Panc1 (cell line): ENCODE measurements around the gene BTBD2. TPM values are rescaled to one million over a fixed set of nuclear protein-coding genes. Genes with fewer than 3 reads are reported as not detected.
"Not testable (repeated sequence)": the region's sequence is repeated elsewhere in the genome, so short reads cannot be mapped to it uniquely, and the experiment has no call there.

Experiments used
- ATAC-seq: fragments of 200-7000 bp; cut with Tn5 transposase; 2 replicates; pipeline ENCODE4 v1.9.1; 2020; ENCODE audit warnings: mild to moderate bottlenecking, moderate library complexity
- BruUV-seq: library from RNA; stranded (reverse); fragments of 400-500 nt; replicated peaks from 2 replicates; lab custom pipeline; 2021; lab: Mats Ljungman, UMichigan
- CTCF ChIA-PET: fragments of 300-600 bp; sonication (Branson Sonifier 250); formaldehyde crosslinking; loops from one replicate; lab custom pipeline; 2022; ENCODE audit warnings: antibody characterized with exemption; lab: Charles Lee
- POLR2A ChIA-PET: fragments of 300-600 bp; sonication (Branson Sonifier 250); formaldehyde crosslinking; loops from one replicate; lab custom pipeline; 2022; ENCODE audit warnings: antibody characterized with exemption; lab: Charles Lee
- DNase-seq: peaks from one replicate; pipeline ENCODE4 v3.0.0-alpha.2; 2010; ENCODE audit warnings: low read depth, low spot score
- H3K27ac ChIP-seq: 2 replicates; pipeline ENCODE4 v1.5.1; 2011; ENCODE audit warnings: mild to moderate bottlenecking, low read length, inconsistent platforms
- H3K27me3 ChIP-seq: fragments of 200-500 bp; sonication (Bioruptor generic); 2 replicates; pipeline ENCODE4 v1.6.0; 2014; ENCODE audit warnings: low read length, inconsistent platforms; ENCODE audit not compliant: control insufficient read depth, insufficient read depth
- H3K36me3 ChIP-seq: fragments of 200-500 bp; sonication (Bioruptor generic); 2 replicates; pipeline ENCODE4 v1.5.1; 2014; ENCODE audit warnings: inconsistent platforms, mild to moderate bottlenecking, low read length, moderate library complexity; ENCODE audit not compliant: control insufficient read depth, insufficient read depth
- H3K4me1 ChIP-seq: 2 replicates; pipeline ENCODE4 v1.5.1; 2011; ENCODE audit warnings: inconsistent platforms, mild to moderate bottlenecking, low read length, moderate library complexity; ENCODE audit not compliant: control insufficient read depth, insufficient read depth
- H3K4me3 ChIP-seq, 2 experiments: 2 replicates each; pipeline ENCODE4 v1.5.1; 2011 to 2012; ENCODE audit warnings: low read depth in 2 of 2, low read length in 2 of 2, mild to moderate bottlenecking in 2 of 2, inconsistent platforms in 1 of 2, moderate library complexity in 1 of 2
- H3K9me3 ChIP-seq: fragments of 200-500 bp; sonication (Bioruptor generic); 2 replicates; pipeline ENCODE4 v1.5.1; 2014; ENCODE audit warnings: low read depth, mild to moderate bottlenecking, inconsistent platforms, low read length, moderate library complexity; ENCODE audit not compliant: control insufficient read depth, insufficient read depth
- CTCF ChIP-seq: fragments of 450-650 bp; IDR thresholded peaks from 2 replicates; pipeline ENCODE4 v1.5.1; 2017; ENCODE audit warnings: mild to moderate bottlenecking
- POLR2AphosphoS5 ChIP-seq: IDR thresholded peaks from 2 replicates; pipeline ENCODE4 v1.6.1; 2012; ENCODE audit warnings: mild to moderate bottlenecking, low read depth, low read length, moderate library complexity
- REST ChIP-seq, 2 experiments: IDR thresholded peaks; 2 replicates each; pipeline ENCODE4 v1.6.1; 2011 to 2012; ENCODE audit warnings: low read depth in 2 of 2, control low read depth in 1 of 2, low read length in 1 of 2, mild to moderate bottlenecking in 1 of 2, moderate library complexity in 1 of 2; ENCODE audit not compliant: insufficient read depth in 1 of 2
- SIN3A ChIP-seq: IDR thresholded peaks from 2 replicates; pipeline ENCODE4 v1.6.1; 2012; ENCODE audit warnings: low read depth, mild to moderate bottlenecking, low read length, moderate library complexity, borderline replicate concordance; ENCODE audit not compliant: insufficient read depth
- TCF7L2 ChIP-seq: IDR thresholded peaks from 2 replicates; pipeline ENCODE4 v1.6.1; 2011; ENCODE audit warnings: mild to moderate bottlenecking, low read depth, low read length, inconsistent platforms
- in situ Hi-C: cut with HindIII; loops from 2 replicates; pipeline ENCODE4 v1.10.0; 2016; ENCODE audit warnings: low sequenced_read_pairs, low pct_unique_long_range_greater_than_20kb
- intact Hi-C: fragments of 100-400 bp; cut with micrococcal nuclease; formaldehyde crosslinking; loops from one replicate; pipeline ENCODE4 v1.10.0; 2022; ENCODE audit not compliant: unreplicated experiment
- total RNA-seq: library from RNA; stranded (reverse); gene quantifications from one replicate; pipeline ENCODE4 v1.2.1, GENCODE V29; 2021; ENCODE audit not compliant: unreplicated experiment

Gene BTBD2
- total RNA-seq, 1 experiment from 2014 or later, result 59.6 TPM

GRCh38 chr19:2034729-2035589 lies 19.4 kb upstream of the BTBD2 start:
- no peaks in the 10 kb centered on the region for H3K27me3 ChIP-seq
- H3K4me1 ChIP-seq, result peaks cover 8% of the 10 kb centered on the region
- no peaks in the 10 kb centered on the region for H3K9me3 ChIP-seq
- ChIA-PET CTCF (no interaction called here), POLR2A (interaction anchor here (0.5 to 0.9 kb wide), 2 partner anchors 17 to 123 kb away, joined by 3 to 7 read pairs; no protein-coding TSS in a partner anchor)
- intact Hi-C loops (no loop called here), in situ Hi-C loops (no loop called here)
- BruUV-seq, result no TSS peak
- ATAC-seq (peak; percentile 43), DNase-seq (no peak)
- no peak overlapping the region for H3K27ac ChIP-seq
- no peak overlapping the region for H3K4me3 ChIP-seq
- no peaks in the 10 kb centered on the region for H3K36me3 ChIP-seq
- no peak for TF ChIP-seq TCF7L2
- no peak for TF ChIP-seq SIN3A
- no peak for TF ChIP-seq POLR2AphosphoS5
- TF ChIP-seq CTCF, result no peak
- TF ChIP-seq REST (IDR thresholded peaks at IDR 0.05; ENCODE audit: insufficient read depth in 1 of 2, low read depth in 2 of 2, low read length in 1 of 2), result no peak

DNA sequence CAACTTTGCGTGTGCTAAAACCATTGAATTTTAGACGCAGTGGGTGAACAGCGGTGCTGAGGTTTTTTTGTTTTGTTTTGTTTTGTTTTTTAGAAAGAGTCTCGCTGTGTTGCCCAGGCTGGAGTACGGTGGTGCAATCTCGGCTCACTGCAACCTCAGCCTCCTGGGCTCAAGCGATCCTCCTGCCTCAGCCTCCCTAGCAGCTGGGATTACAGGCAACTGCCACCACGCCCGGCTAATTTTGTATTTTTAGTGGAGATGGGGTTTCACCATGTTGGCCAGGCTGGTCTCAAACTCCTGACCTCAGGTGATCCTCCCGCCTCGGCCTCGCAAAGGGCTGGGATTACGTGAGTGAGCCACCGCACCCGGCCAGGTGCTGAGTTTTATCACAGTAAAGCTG lies 18.7 kb upstream of the BTBD2 start:
- BruUV-seq, in situ Hi-C loops, H3K27ac ChIP-seq, H3K4me3 ChIP-seq, H3K9me3 ChIP-seq, CTCF ChIA-PET, intact Hi-C loops, H3K27me3 ChIP-seq, DNase-seq, ATAC-seq, H3K4me1 ChIP-seq, H3K36me3 ChIP-seq: not testable (repeated sequence)
- POLR2A ChIA-PET, result interaction anchor here (0.5 to 0.9 kb wide), 2 partner anchors 18 to 124 kb away, joined by 3 to 7 read pairs; no protein-coding TSS in a partner anchor

DNA sequence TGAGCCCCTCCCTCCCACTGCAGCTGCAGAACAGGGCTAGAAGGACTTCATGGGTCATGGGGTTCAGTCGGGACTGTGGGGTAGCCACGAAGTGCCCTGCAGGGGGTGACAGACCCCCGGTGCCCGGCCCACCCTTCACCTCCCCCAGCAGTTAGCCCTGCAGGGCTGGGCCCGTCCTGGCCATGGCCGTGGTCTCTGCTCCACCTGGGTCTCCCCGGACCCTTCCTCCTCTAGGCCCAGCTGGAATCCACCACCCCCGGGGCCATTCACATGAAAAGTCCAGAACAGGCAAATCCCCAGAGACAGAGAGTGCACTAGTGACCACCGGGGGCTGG lies 18.3 kb upstream of the BTBD2 start:
- TF ChIP-seq SIN3A, result no peak
- no peak for TF ChIP-seq CTCF
- TF ChIP-seq POLR2AphosphoS5, result no peak
- no peak for TF ChIP-seq REST (IDR thresholded peaks at IDR 0.05; ENCODE audit: insufficient read depth in 1 of 2, low read depth in 2 of 2, low read length in 1 of 2)
- no peak for TF ChIP-seq TCF7L2
- ATAC-seq, result no peak
- H3K4me3 ChIP-seq, result no peak overlapping the region
- BruUV-seq, result no TSS peak
- intact Hi-C loops, result no loop called here
- in situ Hi-C loops, result no loop called here
- H3K36me3 ChIP-seq, result no peaks in the 10 kb centered on the region
- H3K4me1 ChIP-seq, result peaks cover 9% of the 10 kb centered on the region
- DNase-seq, result no peak
- ChIA-PET POLR2A (no interaction called here), CTCF (no interaction called here)
- H3K9me3 ChIP-seq, result no peaks in the 10 kb centered on the region
- no peak overlapping the region for H3K27ac ChIP-seq
- no peaks in the 10 kb centered on the region for H3K27me3 ChIP-seq
